Measurements from ENCODE around the gene SBF2.
"Not testable (repeated sequence)": the region's sequence is repeated elsewhere in the genome, so short reads cannot be mapped to it uniquely, and the experiment has no call there.

DNA sequence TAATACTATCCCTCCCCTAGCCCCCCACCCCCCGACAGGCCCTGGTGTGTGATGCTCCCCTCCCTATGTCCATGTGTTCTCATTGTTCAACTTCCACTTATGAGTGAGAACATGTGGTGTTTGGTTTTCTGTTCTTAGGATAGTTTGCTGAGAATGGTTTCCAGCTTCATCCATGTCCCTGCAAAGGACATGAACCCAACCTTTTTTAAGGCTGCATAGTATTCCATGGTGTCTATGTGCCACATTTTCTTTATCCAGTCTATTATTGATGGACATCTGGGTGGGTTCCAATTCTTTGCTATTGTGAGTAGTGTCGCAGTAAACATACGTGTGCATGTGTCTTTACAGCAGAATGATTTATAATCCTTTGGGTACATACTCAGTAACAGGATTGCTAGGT is 29.3 kb downstream of the SBF2 start:
- TF ChIP-seq CTCF (IDR thresholded peaks at IDR 0.05; ENCODE audit: low read depth, low read length, poor library complexity, severe bottlenecking); EZH2phosphoT487 (IDR thresholded peaks at IDR 0.05; ENCODE audit: borderline replicate concordance, low read length): not testable (repeated sequence)
